ENCODE results near the gene VWA3B. TPM values are rescaled to one million over a fixed set of nuclear protein-coding genes. Genes with fewer than 3 reads are reported as not detected.

The VWA3B gene
- polyA plus RNA-seq, 12 donors: 0.35 to 2.3 (median 0.95) TPM; not detected in 2

GRCh38 chr2:98333922-98334321 is 247.0 kb downstream of the VWA3B start:
- DNase-seq: no peak

- DNase-seq: no peak
Observed at GRCh38 chr2:98334439-98335078, 247.6 kb downstream of the VWA3B start.

DNA sequence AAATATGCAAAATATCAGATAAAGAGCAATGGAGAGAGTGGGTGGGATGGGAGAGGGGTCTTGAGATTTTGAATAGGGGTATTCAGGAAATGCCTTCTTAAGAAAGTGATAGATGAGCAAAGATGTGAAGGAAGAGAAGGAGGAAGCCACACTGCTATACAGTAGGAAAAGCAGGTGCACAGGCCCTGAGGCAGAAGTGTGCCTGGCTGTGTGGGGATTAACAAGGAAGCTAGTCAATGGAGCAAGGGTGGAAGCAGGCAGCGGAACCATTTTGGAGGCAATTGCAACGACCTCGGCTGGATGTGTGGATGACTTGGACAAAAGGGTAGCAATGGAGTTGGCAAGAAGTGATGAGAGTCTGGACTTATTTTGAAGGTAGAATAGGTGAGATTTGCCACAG is 248.3 kb downstream of the VWA3B start:
- no peak for DNase-seq

DNA sequence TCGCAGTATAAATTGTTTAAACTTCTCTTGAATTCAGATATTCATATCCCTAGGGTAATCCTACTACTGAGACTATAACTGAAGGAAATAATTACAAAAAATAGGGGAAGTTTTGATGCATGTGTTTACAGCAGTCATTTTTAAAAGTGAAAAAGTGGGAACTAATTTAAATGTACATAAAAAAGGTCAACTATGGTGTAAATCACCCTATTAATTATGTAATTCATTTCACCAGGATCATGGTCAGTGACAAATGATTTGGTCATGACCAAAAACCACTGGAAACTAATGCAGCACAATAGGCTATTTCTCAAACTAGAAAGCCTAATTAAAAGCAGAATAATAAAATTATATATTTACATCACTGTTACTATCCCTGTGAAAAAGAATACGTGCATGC is 254.3 kb downstream of the VWA3B start:
- no peak for DNase-seq

- DNase-seq: no peak
Observed at GRCh38 chr2:98343285-98343684, 256.3 kb downstream of the VWA3B start.

DNA sequence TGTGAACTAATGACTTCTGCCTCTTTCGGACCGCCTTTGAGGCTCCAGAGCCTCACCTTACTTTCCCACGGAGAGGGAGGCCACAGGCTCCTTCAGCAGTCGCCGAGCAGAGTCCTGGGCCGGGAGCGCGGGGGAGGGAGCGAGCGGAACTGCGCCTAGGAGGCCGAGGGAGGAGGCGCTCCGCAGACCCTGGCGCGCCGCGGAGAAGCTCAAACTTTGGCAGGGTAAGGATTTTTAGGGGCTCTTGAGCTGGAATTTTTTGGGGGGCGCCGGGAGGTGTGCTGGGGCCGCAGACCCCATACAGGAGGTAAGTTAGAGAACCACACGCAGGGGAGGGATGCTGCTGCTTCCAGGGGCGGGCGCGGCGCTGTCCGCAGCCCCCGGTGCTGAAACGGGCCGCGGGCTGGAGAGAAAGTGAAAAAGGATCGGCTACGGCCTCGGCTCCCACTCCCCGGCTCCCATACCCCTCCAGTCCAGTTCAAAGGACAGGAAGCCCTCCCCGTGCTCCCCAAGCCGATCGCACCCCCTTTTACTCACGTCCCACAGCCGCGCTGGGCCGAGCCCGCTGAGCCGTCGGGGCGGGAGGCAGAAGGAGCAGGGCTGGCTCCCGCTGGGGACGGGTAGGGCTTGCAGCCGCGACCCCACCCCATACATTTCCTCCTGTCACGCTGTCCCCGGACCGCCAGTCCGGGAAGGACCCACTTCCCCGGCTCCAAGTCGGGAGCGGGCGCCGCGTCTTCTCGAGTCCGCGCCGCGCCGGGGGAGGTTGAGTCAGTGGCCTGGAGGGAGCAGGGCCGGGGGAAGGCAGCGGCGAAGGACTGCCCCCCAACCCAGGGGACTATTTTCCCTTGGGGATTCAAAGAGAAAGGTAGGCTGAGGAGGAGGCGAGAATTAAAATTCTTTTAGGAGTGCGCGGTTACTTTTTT is 259.6 kb downstream of the VWA3B start, which contains the start of gene CNGA3:
TSS of gene CNGA3 (plus strand) at position 146 of the 926 bp plus-strand sequence. CDS start 23,520 bp downstream, outside the sequence.
- DNase-seq: peak; percentile 22

- DNase-seq: no peak
Observed at GRCh38 chr2:98347298-98348065, 260.5 kb downstream of the VWA3B start.

DNA sequence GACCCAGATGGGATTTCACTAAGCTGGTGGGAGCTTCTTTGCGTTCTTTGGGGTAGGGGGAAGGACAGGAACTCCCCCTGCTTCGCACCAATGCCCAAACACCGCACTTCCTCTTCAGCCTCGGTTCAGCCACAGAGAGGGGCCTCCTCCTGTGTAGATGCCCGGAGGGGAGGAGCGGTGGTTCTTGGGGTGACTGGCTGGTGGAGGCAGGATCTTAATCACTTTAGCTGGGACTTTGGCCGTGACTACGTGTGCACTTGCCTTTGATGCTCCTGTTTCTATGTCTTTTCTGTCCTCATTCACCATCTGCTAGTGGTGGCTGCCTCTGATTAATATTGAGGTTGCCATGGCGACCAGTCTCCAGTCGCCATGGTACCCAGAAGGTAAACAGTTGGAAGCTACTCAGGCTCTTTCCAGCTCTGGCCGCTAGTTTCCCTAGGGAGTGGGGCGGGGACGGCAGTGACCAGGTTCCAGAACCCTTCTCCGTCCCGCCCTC is 261.1 kb downstream of the VWA3B start:
- no peak for DNase-seq

DNA sequence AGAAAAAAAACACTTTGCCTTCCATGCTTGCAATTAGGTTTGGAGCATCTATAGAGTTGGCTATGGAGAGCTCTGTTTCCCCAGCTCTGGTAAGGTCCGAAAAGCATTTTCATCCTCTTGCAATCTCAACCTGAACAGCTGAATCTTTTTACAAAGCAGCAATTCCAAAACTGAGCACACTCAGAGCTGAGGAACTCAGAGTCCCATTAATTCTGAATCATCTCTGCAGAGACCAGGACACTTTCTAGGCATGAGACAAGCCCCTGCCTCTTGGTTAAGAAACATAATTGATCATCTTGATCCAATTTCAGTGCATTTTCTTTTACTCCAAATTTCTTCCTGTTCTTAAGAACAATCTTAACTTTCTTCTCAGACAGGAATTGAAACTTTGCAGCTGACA is 263.4 kb downstream of the VWA3B start:
- no peak for DNase-seq

DNA sequence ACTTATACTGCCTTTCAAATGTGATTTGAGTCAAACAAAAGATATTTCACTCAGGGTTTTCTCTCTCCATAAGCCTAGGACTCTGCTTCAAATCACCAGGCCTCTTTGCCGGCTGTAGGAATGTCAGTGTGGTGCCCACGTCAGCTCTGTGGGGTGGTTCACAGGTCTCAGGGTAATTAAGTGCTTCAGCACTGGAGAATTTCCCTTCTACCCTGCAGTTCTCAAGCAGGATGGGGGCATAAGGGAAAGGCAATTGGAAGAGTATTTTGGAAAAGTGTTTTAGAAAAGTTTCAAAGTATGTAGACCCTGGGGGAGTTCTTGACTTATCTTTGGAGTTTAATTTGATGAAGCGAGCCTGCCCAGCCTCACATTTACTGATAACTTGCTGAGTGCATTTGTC is 268.9 kb downstream of the VWA3B start:
- DNase-seq: no peak

DNA sequence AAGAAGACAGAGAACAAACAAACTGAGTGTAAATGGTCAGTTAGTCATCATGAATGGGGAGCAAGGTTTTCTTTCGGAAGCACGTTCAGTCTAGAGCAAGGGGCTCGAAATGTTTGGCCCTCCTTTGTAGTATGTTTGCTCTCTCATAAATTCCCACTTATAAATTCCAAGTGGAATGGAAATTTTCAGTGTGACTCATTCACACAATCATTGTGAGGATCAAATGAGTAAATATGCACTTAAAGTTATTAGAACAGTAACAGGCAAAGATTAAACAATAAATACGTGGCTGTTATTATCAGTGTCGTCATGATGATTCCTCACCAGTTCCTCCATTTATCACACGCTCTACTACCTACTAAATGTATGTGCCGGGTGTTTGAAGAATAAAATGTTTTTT is 269.8 kb downstream of the VWA3B start:
- no peak for DNase-seq

- no peak for DNase-seq
Observed at GRCh38 chr2:98357849-98358248, 270.9 kb downstream of the VWA3B start.

GRCh38 chr2:98359986-98360385 is 273.0 kb downstream of the VWA3B start:
- no peak for DNase-seq

Other genes starting within 250 kb of the VWA3B start
- gene TMEM131, start 91.2 kb upstream of the VWA3B start, polyA plus RNA-seq (ENCODE audit: insufficient read length in 12 of 12): 10 to 100 TPM in 11 of 12 donors, not detected in 1; 43.5 to 68.5 (median 51.5) TPM

Data from muscle of arm (tissue), 12 donors.